GM23248 (cell line): Measurements from ENCODE around the gene MMP2. TPM values are rescaled to one million over a fixed set of nuclear protein-coding genes. Genes with fewer than 3 reads are reported as not detected.

Source experiments
- DNase-seq: peaks from one replicate; pipeline ENCODE4 v3.0.0-alpha.2; 2015
- H2AFZ ChIP-seq: fragments of 200-600 bp; sonication (generic); 2 replicates; pipeline ENCODE4 v1.6.1; 2016; ENCODE audit warnings: antibody characterized with exemption
- H3F3A ChIP-seq: fragments of 200-600 bp; sonication (generic); 2 replicates; pipeline ENCODE4 v1.6.1; 2016; ENCODE audit warnings: mild to moderate bottlenecking, antibody characterized with exemption, mixed run types; ENCODE audit not compliant: insufficient read depth
- H3K27ac ChIP-seq: fragments of 200-600 bp; sonication (generic); 2 replicates; pipeline ENCODE4 v1.5.1; 2016; ENCODE audit warnings: mild to moderate bottlenecking
- H3K27me3 ChIP-seq: fragments of 200-600 bp; sonication (generic); replicated peaks from 2 replicates; pipeline ENCODE4 v1.6.1; 2016; ENCODE audit warnings: mild to moderate bottlenecking; ENCODE audit not compliant: insufficient read depth
- H3K36me3 ChIP-seq: fragments of 200-600 bp; sonication (generic); 2 replicates; pipeline ENCODE4 v1.6.1; 2016; ENCODE audit warnings: low read depth, mild to moderate bottlenecking
- H3K4me1 ChIP-seq: fragments of 200-600 bp; sonication (generic); 2 replicates; pipeline ENCODE4 v1.6.1; 2016; ENCODE audit warnings: mild to moderate bottlenecking; ENCODE audit not compliant: insufficient read depth
- H3K4me2 ChIP-seq: fragments of 200-600 bp; sonication (generic); one replicate; pipeline ENCODE4 v1.6.1; 2016; ENCODE audit warnings: mild to moderate bottlenecking; ENCODE audit not compliant: unreplicated experiment
- H3K4me3 ChIP-seq: fragments of 200-600 bp; sonication (generic); 2 replicates; pipeline ENCODE4 v1.5.1; 2016; ENCODE audit warnings: mild to moderate bottlenecking
- H3K79me2 ChIP-seq: fragments of 200-600 bp; sonication (generic); 2 replicates; pipeline ENCODE4 v1.6.1; 2016; ENCODE audit warnings: mild to moderate bottlenecking; ENCODE audit not compliant: insufficient read depth
- H3K9ac ChIP-seq: fragments of 200-600 bp; sonication (generic); 2 replicates; pipeline ENCODE4 v1.6.1; 2016; ENCODE audit warnings: mild to moderate bottlenecking
- H3K9me2 ChIP-seq: fragments of 200-600 bp; sonication (generic); 2 replicates; pipeline ENCODE4 v1.6.1; 2016; ENCODE audit warnings: mixed run types, mild to moderate bottlenecking, moderate library complexity; ENCODE audit not compliant: insufficient read depth
- H3K9me3 ChIP-seq: fragments of 200-600 bp; sonication (generic); one replicate; pipeline ENCODE4 v1.6.1; 2017; ENCODE audit warnings: low read depth
- H4K20me1 ChIP-seq: fragments of 200-600 bp; sonication (generic); 2 replicates; pipeline ENCODE4 v1.6.0; 2016; ENCODE audit not compliant: insufficient read depth
- EZH2 ChIP-seq: fragments of 200-600 bp; sonication (generic); IDR thresholded peaks from 2 replicates; pipeline ENCODE4 v1.6.1; 2018; ENCODE audit warnings: antibody characterized with exemption, mild to moderate bottlenecking; ENCODE audit not compliant: insufficient read depth, poor library complexity, severe bottlenecking
- EZH2phosphoT487 ChIP-seq: fragments of 200-600 bp; sonication (generic); IDR thresholded peaks from 2 replicates; pipeline ENCODE4 v1.6.1; 2018; ENCODE audit warnings: antibody characterized with exemption, moderate library complexity, mild to moderate bottlenecking, low read depth; ENCODE audit not compliant: insufficient read depth
- WGBS, 2 experiments: methylation state at CpG; one replicate each; pipeline ENCODE4 v1.1.6; 2015 to 2017; ENCODE audit warnings: low lambda C conversion rate in 2 of 2, low coverage in 1 of 2; ENCODE audit errors: missing lambda C conversion rate in 2 of 2; 5-methylcytosine and 5-hydroxymethylcytosine counted together
- in situ Hi-C: fragments of 300-500 bp; cut with MboI; formaldehyde crosslinking; loops from 2 replicates; pipeline ENCODE4 v1.15.0; 2020
- polyA plus RNA-seq: library from polyadenylated mRNA; unstranded; fragments of >200 nt; fragmentation: Nextera tagmentation; extraction: Ambion mirVana; gene quantifications from 2 replicates; pipeline ENCODE4 v1.2.1, GENCODE V29; 2016
- total RNA-seq: library from RNA; depleted of rRNA; stranded (reverse); fragments of >200 nt; shearing (Covaris generic); gene quantifications from 2 replicates; pipeline ENCODE4 v1.2.3, GENCODE V29; 2014

MMP2 gene
- total and polyA plus RNA-seq, 2 experiments from 2014 or later = 1,299 to 1,484 TPM

GRCh38 chr16:55534756-55535155 is 55.8 kb downstream of the MMP2 start:
- Histone ChIP-seq H3K9me3 (no peaks in the 10 kb centered on the region), H3K36me3 (no peaks in the 10 kb centered on the region; the same call in 1 of the 2 replicates), H3K27ac (no peak overlapping the region), H4K20me1 (no peaks in the 10 kb centered on the region), H3K4me2 (no peak overlapping the region), H3K27me3 (no peaks in the 10 kb centered on the region), H3K9me2 (no peaks in the 10 kb centered on the region), H3K79me2 (no peaks in the 10 kb centered on the region), H2AFZ (no peak overlapping the region), H3K4me3 (no peak overlapping the region), H3K9ac (no peak overlapping the region), H3K4me1 (peaks cover 20% of the 10 kb centered on the region), H3F3A (peaks cover 4% of the 10 kb centered on the region; the same call in 1 of the 2 replicates)
- in situ Hi-C loops = no loop called here
- 73 to 86% methylated on average over 2 of the region's 2 CpGs for WGBS, 2 experiments
- no peak for DNase-seq
- no peak for TF ChIP-seq EZH2phosphoT487
- no peak for TF ChIP-seq EZH2

GRCh38 chr16:55539049-55539448 is 60.1 kb downstream of the MMP2 start:
- peak overlapping the region; percentile 18; the same call in 1 of the 2 replicates for H3K4me3 ChIP-seq
- H3K4me2 ChIP-seq = peak overlapping the region; percentile 74
- H3F3A ChIP-seq = peaks cover 17% of the 10 kb centered on the region; the same call in 1 of the 2 replicates
- peak; percentile 69 for DNase-seq
- peak overlapping the region; percentile 28; the same call in 1 of the 2 replicates for H3K9ac ChIP-seq
- no peaks in the 10 kb centered on the region for H3K36me3 ChIP-seq
- no peaks in the 10 kb centered on the region for H4K20me1 ChIP-seq
- no peaks in the 10 kb centered on the region for H3K9me2 ChIP-seq
- no peaks in the 10 kb centered on the region for H3K27me3 ChIP-seq
- 6 to 15% methylated on average over 5 of the region's 5 CpGs for WGBS, 2 experiments
- no peak for TF ChIP-seq EZH2
- TF ChIP-seq EZH2phosphoT487 = no peak
- peak overlapping the region; percentile 59 for H2AFZ ChIP-seq
- H3K27ac ChIP-seq = peak overlapping the region; percentile 53
- H3K4me1 ChIP-seq = peaks cover 33% of the 10 kb centered on the region
- no peaks in the 10 kb centered on the region for H3K9me3 ChIP-seq
- in situ Hi-C loops = no loop called here
- no peaks in the 10 kb centered on the region for H3K79me2 ChIP-seq

GRCh38 chr16:55539488-55539887 is 60.5 kb downstream of the MMP2 start:
- Histone ChIP-seq H3K4me1 (peaks cover 33% of the 10 kb centered on the region), H3K4me2 (peak overlapping the region; percentile 74), H3K36me3 (no peaks in the 10 kb centered on the region), H3K9ac (peak overlapping the region; percentile 28; the same call in 1 of the 2 replicates), H3K79me2 (no peaks in the 10 kb centered on the region), H3K4me3 (peak overlapping the region; percentile 18; the same call in 1 of the 2 replicates), H2AFZ (peak overlapping the region; percentile 59), H3F3A (peaks cover 17% of the 10 kb centered on the region; the same call in 1 of the 2 replicates), H3K9me2 (no peaks in the 10 kb centered on the region), H4K20me1 (no peaks in the 10 kb centered on the region), H3K27ac (peak overlapping the region; percentile 53), H3K27me3 (no peaks in the 10 kb centered on the region), H3K9me3 (no peaks in the 10 kb centered on the region)
- DNase-seq = peak; percentile 43
- no peak for TF ChIP-seq EZH2phosphoT487
- TF ChIP-seq EZH2 = no peak
- WGBS, 2 experiments = 28 to 35% methylated on average over 1 of the region's 1 CpG
- in situ Hi-C loops = no loop called here

DNA sequence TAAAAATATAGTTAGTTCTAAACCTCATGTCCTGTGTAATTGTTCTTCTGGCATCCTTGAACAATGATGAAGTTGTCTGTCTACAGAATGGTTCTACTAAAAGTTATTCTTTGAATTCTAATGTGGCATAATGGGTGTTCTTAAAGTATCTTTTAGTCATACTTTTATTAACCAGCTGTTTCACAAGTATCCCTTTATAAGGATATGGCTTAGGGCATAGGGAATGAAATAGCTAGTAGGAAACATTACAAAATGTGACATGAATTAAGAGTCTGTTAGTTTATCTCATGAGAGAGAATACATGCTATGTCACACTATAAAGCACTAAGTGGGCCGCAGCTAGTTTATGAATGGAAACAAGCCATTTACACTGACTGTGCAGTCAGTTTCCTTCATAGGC is 61.2 kb downstream of the MMP2 start:
- H4K20me1 ChIP-seq = no peaks in the 10 kb centered on the region
- H2AFZ ChIP-seq = no peak overlapping the region
- peaks cover 17% of the 10 kb centered on the region; the same call in 1 of the 2 replicates for H3F3A ChIP-seq
- WGBS, 2 experiments = 92 to 100% methylated on average over 1 of the region's 1 CpG
- in situ Hi-C loops = loop anchor here (5.0 kb wide), 2 partner anchors 73 to 162 kb away; no protein-coding TSS in a partner anchor
- H3K36me3 ChIP-seq = no peaks in the 10 kb centered on the region
- H3K9ac ChIP-seq = no peak overlapping the region
- no peaks in the 10 kb centered on the region for H3K27me3 ChIP-seq
- H3K4me3 ChIP-seq = no peak overlapping the region
- no peak for DNase-seq
- no peaks in the 10 kb centered on the region for H3K9me3 ChIP-seq
- H3K4me1 ChIP-seq = peaks cover 33% of the 10 kb centered on the region
- H3K9me2 ChIP-seq = no peaks in the 10 kb centered on the region
- TF ChIP-seq EZH2 (no peak), EZH2phosphoT487 (no peak)
- no peaks in the 10 kb centered on the region for H3K79me2 ChIP-seq
- no peak overlapping the region for H3K27ac ChIP-seq
- H3K4me2 ChIP-seq = no peak overlapping the region
